Renal pelvis (tissue), 4 donors: ENCODE data around the gene SOX13. TPM values are rescaled to one million over a fixed set of nuclear protein-coding genes. Genes with fewer than 3 reads are reported as not detected.

Experiments used
- DNase-seq: peaks from one replicate; pipeline ENCODE4 v3.0.0-alpha.2; 2013
- polyA plus RNA-seq, 3 donors: library from polyadenylated mRNA; unstranded; fragments of 120-200 nt; gene quantifications; one replicate each; pipeline ENCODE4 v1.2.1, GENCODE V29; 2013; ENCODE audit not compliant: insufficient read length in 3 of 3

The SOX13 gene
- polyA plus RNA-seq, 3 donors: 56.7 to 60.2 (median 58.2) TPM

DNA sequence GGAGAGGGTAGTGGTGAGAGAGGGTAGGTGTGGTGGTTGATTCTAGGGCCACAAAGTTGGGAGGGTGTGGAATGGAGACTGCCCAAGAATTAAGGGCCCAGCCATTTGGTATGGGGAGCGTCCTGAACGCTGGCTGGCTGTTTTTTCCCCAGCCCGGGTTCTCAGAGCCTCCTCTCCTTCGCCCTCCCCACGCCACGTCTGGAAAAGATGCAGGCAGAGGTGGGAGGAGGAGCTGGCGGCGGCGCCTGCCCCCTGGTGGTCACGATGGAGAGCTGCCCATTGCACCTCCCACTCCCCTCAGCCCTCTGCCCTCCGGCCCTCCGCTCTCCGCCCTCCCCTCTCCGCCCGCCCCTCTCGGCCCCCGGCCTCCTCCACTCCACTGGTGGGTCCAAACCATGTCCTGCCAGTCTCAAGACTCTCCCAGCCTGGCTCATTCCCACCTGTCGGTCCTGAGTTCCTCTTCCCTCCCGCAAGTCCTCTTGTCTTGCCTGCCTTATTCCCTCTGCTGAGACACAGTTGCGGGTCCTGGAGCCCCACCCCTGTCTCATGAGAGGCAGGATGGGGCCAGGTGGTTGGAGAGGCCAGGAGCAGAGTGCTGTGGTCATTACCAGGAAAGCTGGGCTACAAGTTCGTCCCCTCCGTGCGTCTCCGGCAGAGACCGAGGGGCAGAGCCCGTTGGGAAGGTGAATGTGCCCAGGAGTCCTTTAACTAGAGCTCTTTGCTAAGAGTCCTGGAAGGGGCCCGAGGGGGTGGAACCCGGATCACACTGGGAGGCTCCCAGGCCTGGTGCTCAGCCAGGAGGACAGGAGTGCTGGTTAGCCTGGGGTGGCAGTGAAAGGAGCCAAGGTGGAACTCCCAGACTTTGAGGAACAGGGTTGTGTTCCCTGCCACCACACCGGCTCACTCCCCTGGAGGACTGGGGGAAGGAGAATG, 56.3 kb downstream of the SOX13 start:
- no peak for DNase-seq

DNA sequence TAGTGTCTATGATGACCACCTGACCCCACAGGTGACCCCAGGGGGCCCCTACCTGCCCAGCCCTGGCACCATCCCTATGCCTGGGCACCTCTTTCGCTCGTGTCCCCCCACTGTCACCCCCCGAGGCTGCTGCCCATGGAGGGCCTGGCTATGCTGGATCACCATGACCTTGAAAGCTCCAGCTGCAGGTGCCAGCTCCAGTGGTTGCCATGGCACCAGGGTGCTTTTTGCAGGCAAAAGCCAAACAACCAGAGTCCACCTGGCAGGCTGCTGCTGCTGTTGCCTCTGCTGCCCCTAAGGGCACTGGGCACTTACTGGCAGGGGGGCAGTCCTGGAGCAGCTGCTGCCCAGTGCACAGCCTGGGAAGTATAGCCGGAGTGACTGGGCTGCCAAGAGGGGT, 57.3 kb downstream of the SOX13 start:
- no peak for DNase-seq

DNA sequence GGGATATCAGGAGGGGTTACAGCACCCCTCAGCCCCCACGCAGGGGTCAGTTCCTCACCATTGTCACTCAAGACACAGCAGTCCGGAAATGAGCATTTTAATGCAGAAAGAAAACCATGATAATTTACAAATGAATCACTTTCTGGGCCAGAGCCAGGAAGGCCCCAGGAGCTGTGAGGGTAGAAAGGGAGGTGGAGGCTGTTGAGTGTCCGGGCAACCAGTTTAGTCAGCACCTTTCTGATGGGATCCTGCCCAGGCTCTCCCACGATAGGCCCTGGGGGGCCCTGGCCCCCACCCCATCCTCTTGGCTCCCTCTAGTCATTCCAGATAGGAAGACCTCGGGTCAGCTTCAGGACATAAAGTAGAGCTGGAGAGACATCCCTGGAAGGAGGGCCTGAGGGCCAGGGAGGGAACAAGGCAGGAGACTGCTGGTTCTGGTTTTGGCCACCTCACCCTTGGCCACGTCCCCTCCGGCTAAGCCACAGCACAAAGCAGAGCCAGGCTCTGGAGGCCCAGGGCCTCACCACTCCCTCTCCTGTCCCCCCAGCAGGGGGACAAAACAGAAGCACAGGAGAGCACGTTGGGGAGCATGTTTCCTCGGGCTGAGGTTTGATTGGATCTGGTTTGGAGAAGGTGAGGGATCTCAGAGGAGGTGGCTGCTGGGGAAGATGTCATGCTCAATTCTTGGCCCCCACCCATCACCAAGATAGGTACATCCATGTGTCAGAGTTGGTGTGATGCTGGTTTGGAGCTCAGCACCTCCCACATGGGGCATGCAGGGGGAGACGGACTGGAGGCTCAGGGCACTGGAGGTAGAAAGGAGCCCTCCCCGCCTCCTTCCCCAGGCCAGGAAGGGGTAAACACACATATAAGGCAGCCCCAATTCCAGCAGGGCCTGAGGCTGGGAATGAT, 58.3 kb downstream of the SOX13 start:
- DNase-seq: no peak

DNA sequence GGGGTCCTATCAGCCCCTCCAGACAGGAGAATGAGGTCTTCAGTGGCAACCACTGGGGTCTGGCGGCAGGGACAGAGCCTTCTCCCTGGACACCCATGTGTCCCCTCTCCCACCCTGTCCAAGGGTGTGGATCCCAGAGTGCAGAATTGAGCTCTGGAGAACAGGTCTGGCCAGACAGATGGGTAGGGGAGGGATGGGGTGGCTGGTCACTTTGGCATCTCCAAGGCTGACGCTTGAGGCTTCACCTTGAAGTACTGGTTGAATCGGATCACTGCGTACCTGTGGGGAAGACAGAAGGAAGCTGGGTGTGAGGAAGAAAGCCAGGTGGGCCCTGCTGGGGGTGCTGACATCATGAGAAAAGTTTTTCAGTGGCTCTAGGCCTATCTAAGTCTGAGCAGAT, 59.1 kb downstream of the SOX13 start:
- no peak for DNase-seq

DNA sequence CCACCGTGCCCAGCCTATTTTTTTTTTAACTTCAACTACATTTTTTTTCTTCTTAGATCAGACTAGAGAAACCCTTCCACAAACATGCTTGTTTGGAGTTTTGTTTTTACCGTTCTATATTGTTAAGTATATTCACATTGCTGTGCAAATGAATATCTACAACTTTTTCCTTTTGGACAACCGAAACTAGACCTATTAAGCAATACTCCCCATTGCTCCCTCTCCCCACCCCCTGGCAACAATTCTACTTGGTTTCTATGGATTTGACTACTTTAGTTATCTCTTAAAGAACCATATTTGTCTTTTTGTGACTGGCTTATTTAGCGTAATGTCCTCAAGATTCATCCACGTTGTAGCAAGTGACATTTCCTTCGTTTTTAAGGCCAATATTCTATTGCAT, 59.8 kb downstream of the SOX13 start:
- no peak for DNase-seq

DNA sequence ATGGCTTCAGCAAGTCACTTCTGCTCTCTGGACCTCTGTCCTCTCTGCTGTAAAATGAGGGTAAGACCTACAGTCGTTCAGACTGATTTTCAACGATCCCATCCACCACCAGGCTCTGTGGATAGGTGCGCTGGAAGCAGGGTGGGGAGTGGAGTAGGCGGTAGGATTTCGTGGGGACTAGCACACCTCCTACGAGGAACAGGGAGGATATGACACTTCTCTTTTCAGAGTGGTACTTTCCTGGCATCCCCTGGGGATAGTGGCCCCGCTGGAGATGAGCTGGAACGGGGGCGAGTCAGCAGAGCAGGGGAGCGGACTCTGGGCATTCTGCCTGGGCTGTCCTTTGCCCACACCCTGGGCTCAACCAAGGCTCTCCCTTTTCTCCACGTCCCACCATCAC, 61.2 kb downstream of the SOX13 start:
- DNase-seq: no peak

DNA sequence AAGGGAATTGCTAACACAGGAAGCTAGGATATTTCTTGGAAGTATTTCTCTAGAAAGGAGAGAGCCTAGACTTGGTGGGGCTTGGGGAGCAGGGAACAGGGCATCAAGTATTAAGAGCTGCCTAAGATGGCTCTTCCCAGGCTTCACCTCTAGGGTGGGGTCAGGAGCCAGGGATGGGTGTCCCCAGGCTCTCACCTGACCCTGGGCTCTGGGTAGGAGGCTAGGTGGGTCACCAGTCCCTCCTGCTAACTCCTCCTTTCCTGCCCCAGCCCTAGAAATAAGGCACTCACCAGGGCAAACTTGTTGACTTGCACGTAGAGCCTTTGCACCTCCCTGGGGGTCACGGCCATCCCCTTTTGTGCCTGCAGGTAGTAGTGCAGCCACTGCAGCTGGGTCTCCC, 63.9 kb downstream of the SOX13 start:
- no peak for DNase-seq

DNA sequence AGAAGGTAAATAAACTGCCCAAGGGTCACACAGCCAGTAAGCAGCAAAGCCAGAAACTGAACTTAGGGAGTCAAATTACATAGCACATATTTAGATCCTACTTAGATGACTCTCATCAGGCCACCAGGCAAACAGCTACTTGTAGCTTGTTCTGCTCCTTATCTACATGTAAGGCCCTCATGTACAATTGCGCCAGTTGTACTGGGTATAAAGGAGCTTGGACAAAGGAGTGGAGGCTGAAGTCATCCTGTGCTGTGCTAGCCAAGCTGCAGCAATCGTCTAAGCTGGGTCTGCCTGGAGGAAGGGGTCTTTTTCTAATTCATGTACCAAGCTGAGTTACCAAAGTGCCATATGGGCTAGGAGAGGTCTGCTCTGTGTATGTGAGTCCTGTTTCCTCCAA, 66.2 kb downstream of the SOX13 start:
- no peak for DNase-seq

DNA sequence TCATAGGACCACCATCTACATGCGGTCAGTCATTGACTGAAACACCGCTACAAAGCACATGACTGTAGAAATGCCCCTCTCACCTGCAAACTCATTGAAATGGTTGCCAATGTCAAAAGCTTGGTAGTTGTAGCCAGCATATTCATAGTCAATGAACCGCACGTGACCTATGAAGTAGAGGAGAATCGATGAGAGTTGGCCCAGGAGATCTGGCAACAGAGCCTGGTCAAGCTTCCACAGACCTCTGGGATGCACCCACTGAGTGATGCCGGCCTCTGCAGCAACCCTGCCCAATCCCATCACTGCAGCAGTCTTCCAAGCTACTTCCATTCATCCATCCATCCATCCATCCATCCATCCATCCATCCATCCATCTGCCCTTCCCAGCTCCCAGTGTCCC, 67.0 kb downstream of the SOX13 start:
- no peak for DNase-seq

DNA sequence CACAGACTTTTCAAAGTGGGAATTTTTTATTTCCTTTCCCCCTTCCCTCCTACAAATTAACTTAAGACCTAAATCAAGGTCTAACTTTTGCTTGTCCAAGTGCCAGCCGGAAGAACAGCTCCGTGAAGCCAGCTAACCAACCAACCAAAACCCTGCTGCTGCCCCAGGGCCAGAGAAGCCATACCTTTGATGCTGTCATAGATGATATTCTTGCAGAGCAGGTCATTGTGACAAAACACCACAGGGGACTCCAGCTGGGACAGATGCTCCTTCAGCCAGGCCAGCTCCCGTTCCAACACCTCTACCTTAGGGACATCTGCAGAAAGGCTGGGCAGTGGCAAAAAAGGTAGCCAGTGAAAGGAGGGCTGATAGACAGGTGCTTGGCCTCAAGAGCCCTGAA, 68.2 kb downstream of the SOX13 start:
- DNase-seq: no peak

DNA sequence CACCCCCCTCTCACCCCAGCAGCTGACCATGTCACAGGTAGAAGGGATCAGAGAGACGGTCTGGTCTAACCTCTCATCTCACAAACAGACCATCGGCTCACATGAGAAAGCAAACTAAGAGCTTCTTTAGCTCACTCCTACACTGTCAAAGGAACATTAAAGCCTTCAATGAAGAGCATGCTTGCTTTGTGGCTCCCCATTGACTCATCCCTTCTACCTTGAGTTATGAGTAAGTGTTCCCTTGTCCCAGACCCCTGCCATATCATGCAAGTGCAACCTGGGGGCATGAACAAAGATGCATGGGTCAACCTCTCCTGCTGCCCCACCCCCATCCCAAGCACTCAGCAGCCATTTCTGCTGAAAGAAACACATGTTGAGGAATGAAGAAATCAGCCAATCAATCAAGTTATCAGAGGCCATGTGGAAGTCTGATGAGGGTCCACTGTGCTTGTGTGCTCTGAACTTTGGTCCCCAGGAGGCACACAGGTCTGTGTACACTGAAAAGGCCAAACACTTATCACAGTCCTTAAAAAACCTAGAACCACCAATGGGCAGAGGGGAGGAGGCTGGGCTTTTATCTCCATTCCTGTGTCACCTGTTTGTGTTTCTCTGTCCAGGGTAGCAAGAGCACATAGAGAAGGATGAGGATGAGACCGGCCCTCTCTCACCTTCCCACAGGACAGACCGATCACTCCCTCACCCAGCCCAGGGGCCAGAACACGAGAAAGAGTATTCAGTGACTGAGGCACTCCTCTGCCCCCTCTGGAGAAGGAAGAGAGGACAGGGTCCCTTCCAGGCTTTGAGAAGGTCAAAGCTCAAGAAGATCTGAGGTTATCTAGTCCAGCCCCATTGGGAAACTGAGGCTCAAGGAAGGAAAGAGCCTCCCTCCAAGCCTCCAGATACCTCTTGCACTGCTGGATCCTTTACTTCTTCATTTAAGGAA, 69.4 kb downstream of the SOX13 start:
- DNase-seq: no peak

DNA sequence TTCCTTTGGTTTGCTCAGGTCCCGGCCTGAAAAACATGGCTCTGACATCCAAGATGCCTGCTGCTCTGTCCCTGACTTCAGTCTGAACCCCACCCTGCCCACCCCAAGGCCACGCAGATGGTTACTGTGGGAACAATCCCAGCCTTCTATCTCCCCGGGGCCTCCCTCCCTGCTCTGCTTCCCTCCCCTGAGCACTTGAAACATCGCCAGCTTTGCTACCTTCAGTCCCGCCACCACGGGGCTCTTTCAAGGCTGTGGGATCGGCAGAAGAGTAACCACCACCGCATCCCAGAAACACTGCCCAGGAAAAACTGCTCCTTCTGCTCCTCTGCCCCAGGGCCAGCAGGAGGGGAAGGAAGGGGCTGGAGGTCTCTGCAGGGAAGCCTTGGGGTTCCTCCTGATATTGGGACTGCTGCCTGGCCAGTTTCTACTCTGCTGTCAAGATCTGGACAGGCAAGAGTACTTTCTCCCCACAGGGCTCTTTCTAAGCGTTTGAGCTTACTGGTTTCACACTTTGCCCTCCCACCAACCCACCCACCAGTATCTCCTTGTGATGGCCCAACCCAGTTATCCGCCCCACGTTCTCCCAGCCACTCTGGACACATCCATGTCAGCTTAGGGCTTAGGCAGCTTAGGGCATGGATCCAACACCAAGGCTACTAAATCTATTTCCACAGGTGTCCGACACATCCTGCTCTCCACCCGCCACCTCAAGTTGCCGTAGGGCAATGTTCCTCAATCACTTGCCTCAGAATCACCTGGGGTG, 70.5 kb downstream of the SOX13 start:
- DNase-seq: no peak

DNA sequence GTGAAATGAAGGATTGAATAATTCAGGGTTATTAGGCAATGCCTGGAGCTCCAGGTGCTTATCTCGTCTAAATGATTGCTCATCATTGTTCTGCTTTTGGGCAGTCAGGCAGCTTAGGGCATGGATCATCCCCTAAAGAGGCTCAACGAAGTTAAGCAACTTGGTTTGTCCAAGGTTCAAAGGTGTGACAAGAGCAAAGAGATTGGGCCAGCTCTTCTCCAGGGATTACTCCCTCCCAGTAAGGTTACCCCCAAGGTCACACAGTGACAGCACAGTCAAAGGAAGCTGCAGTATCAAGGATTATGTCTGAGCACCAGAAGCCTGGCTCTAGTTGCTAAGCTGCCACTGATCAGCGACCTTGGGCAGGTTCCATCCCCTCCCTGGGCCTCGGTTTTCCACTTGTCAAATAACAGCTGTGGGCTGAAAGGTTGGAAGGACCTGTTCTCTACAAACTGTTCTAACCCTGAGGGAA, 72.2 kb downstream of the SOX13 start:
- DNase-seq: no peak

DNA sequence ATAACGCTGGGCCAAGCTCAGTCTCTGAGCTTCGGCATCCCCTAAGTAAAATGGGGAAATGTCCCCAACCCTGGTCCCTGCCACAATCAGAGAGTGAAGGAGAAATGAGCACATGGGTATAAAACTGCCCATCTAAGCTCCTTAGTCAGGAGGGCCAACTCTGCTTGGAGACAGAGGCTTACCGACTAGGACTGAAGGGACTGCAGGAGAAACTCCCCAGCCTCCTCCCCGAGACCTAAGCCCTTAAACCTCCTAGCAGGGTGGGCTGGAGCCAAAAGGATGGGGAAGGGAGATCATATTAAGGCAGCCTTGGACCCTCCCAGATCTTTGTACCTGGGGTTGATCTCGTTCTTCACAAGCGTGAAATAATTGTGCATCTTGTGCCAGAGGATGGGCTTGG, 73.4 kb downstream of the SOX13 start:
- no peak for DNase-seq

DNA sequence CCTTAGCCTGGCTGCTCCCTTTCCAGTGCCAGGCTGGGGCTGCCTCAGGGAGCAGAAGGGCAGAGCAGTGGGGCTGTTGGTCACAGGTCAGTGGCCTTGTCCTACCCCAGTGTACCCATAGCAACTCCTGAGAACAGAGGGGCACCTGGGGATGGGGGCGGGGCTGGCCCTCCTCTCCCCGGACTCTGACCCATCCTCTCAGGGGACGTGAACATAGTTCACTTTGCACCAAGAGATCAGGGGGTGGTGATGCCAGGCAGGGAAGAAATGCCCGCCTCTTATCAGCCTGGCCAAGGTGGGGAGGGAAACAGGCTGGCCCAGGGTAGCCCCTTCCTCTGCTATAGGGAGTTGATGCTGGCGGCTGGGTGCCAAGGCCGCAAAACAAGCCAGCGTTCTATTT, 74.0 kb downstream of the SOX13 start:
- DNase-seq: no peak

DNA sequence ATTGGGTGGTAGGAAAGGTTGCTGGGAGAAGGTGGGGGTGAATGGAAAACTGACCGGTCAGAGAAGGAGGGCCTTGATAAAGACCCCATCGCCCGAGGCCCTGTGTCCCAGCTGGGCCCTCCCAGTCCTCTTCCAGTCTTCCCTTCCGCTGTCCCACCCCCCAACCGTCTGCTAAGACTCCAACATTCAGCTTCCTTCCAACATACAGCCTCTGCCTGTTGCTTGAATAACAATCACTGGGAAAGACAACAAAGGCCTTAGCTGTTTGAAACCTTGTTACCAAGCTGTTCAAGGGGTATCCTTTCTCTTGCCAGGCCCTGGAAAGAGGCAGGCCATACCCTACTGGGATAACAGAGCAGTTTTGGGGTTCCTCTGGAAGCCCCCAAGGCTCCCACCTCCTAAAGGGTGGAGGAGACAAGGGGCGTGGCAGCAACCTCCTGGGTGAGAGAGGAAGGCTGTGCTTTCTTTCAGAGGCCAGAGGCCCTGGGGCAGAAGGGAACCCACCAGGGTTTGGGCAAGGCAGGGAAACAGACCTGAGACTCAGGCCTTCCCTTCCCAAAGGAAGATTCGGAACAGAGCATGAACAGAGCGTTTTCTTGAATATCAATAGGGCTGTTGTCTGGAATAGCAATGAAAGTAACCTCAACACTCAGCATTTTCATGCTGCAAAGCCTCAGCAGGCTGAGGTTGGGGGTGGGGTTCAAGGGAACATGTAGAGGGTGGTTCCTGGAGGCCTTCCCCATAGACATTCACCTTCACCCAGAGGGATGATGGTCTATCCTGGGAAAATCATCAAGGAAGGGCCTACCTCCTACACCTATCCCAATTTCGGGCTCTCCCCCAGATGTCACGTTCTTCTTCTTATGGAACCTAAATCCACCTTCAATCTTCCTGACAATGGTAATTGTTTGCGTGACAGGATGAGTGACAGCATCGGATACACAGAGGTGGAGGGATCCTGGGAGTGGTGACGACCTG, 74.8 kb downstream of the SOX13 start:
- DNase-seq: no peak

DNA sequence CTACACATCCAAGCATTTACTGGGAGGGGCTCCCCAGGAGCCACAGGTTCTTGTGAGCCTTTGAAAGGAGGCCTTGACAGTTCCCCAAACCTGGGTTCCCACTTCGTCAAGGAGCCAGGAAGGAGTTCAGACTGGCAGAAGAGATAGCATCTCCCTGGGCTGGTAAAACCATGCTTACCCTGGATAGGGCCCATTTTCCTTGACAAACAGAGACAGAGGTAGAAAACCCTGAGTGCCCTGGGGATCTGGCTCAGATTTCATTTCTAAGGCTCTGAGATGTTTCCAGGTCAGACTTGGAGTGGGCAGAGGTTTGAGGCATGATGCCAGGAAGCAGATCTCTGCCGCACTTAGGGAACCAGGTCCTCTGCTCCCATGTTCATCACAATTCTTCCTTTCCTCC, 76.2 kb downstream of the SOX13 start:
- no peak for DNase-seq

DNA sequence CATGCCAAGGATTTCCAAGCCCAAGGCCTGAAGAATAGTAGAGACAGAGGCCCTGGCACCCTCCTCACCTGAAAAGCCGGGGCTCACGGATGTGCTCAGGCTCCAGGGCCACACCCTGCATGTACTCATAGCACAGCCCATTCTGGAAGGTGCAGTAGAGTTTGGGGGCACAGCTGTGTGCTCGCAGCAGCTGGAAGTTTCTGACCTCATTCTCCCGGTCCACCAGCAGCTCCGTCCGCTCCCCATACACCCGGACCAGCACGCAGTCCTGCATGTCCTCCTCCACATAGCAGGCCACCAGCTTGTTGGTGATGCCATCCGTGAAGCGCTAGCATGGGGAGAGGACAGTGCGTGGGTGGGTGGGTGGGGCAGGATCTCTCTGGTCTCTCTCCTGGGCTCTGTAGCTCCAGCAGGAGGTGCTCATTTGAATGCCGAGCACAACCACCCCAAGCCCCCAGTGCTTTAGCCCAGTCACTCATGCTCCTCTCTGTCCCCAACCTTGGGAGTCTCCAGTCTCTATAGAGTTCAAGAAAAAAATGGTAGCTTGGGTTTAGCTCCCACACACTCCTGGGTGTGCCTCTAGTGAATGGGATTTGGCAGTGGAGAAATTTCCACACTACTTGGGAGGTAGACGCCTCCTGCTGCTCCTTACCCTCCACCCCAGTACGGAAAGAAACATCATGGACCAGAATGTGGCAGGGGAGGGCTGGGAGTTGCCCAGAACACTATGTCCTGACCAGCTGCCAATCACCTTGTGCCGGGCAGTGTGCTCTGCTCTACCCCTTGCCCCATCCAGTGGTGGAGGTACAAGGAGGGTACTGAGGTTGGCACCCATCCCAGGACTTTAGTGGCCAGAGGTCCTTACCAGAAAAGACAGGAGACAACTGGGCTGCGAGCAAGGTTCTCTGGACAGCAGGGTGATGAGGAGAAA, 77.0 kb downstream of the SOX13 start:
- no peak for DNase-seq
